Activated gamma-delta T cell treated with Interleukin-2 at 50 U/mL for 16 hours (primary cell): ENCODE data around the gene CHRNB2.
A peak's percentile ranks its signal among the peaks of the same experiment; 100 is the strongest.

Experiments
- DNase-seq: peaks from one replicate; pipeline ENCODE4 v3.0.0-alpha.2; 2020

CHRNB2 gene

GRCh38 chr1:154553056-154554030 is 14.2 kb upstream of the CHRNB2 start:
- DNase-seq = no peak

GRCh38 chr1:154556422-154556821 is 11.2 kb upstream of the CHRNB2 start:
- DNase-seq = no peak

GRCh38 chr1:154557248-154557938 is 10.2 kb upstream of the CHRNB2 start:
- no peak for DNase-seq

DNA sequence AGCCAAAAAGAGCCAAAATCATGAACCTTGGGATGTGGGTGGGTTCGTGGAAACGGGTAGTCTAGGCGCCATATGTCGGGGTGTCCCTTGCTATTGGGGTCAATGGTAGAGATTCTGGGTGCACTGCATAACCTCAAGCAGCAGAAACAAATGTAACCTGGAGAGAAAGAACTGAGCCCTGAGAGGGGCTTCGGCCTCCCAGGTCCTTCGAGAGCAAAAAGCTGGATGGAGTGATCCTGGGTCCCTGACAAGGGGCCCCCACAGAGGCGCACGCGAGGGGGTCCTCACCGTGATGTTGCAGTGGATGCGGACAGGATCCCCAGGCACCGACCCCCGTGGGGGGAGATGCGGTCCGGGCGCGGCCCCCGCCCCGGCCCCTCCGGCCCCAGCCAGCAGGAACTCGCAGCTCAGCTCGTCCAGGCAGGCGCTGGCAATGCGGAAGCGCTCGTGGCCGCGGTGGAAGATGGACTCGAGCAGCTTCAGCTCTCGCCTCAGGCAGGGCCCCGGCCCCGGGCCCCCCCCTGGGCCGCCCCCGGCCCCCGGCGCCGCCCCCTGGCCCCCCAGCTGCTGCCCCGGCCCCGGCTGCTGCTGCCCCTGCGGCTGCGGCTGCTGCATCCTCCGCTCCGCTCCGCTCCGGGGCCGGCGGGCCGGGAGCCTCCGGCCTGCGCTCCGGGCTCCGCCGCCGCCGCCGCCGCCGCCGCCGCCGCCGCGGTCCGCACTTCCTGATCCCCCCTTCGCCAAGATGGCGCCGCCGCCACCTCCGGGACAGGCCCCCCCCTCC is 9.4 kb upstream of the CHRNB2 start, which contains the start of gene UBE2Q1:
Gene UBE2Q1, minus strand, starts transcription at position 724 of the 781 bp plus-strand sequence. Its CDS starts 109 bp downstream, at position 615.
- peak; percentile 30 for DNase-seq

DNA sequence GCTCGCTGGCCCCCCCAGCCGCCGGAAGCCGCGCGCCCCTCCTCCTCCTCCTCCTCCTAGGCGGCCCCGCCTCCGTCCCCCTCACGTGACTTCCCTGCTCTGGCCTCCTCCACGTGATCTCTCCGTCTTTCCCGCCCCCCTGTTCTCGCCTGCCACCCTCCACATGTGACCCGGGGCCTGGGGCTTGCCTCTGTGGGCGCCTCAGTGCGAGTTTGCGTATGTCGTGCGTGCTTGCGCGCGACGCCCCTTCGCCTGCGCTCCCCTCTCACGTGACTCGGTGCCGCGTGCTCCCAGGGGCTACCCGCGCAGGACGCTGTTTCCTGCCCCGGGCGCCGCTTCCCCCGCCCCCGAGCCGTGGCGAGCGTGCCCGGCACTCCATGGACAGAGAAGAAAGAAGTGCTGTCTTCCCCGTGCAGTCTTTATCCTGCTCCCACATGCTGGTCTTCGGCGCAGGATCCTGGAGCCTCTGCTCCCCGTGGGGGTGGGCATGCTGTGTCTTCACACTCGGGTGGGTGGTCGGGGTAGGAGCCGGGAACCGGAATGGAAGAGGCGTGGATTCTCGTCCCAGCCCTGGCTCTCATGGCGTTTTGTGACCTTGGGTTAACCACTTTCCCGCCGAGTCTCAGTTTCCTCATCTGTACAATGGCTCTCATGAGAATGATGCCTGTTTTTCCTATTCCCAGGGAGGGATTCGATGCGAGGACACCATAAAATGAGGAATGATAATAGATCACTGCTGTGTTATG is 8.7 kb upstream of the CHRNB2 start:
- peak; percentile 99 for DNase-seq

DNA sequence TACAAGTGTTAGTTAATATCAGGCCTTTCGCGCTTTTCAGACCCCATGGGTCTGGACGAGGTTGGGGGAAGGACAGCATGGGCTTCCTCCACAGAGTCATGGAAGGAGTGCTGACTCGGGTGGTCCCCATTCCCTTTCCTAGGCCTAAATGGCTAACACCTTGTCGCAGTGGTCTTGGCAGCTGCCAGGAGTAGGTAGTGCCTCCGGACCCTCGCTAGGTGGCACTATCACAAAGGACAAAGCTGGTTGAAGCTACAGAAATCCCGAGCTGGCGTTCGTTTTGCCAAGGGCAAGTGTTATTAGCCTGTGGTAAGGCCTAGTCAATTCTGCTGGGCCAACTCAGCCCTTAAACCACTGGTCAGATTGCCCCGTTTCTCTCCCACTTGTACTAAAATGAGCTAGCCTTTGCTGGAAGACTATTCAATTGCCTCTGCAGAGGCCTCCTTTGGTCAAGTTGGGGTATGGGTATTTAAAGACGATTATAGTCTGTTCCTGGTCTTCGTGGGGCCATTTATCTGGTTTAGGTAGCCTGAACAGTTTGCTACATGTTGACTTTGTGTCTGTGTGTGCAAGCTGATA is 8.0 kb upstream of the CHRNB2 start:
- DNase-seq = peak; percentile 79

DNA sequence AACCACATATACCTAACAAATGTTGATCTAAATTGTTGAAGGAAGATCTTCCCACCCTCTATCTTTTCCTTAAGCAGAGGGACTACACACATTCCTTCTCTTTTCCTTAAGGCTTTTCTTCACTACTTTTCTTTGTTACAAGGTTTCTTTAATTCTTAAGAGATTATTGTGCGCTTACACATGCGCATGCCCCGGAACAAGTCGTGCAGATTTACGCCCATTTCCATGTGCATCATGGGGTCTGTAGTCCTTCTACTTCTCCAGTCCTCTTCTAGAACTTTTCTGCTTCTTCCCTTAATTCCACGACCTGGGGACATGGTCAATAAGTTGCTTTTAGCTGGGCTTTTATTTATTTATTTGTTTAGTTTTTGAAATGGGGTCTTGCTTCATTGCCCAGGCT is 1.7 kb upstream of the CHRNB2 start:
- no peak for DNase-seq

- no peak for DNase-seq
These were observed 708 bp downstream of the CHRNB2 start for GRCh38 chr1:154568157-154568815.

GRCh38 chr1:154571244-154571963 is 3.8 kb downstream of the CHRNB2 start:
- no peak for DNase-seq

- DNase-seq = no peak
These were observed 4.3 kb downstream of the CHRNB2 start for GRCh38 chr1:154571964-154572288.

GRCh38 chr1:154572468-154573167 is 5.0 kb downstream of the CHRNB2 start:
- DNase-seq = no peak

DNA sequence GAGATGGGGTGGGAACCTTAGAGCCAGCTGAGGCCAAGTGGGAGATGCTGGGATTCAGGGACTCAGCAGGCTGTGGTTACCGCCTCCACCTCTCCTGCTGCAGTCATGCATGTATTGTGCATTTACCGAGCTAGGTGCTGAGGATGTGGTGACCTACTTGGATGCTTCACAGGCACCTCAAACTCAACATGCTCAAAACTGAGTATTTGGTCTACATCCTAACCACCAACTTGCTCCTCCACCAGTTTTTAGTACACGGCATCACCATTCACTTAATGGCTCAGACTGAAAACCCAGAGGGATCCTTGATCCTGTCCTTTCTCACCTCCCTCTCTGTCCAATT is 5.6 kb downstream of the CHRNB2 start:
- DNase-seq = no peak

GRCh38 chr1:154574716-154575115 is 7.1 kb downstream of the CHRNB2 start:
- no peak for DNase-seq

DNA sequence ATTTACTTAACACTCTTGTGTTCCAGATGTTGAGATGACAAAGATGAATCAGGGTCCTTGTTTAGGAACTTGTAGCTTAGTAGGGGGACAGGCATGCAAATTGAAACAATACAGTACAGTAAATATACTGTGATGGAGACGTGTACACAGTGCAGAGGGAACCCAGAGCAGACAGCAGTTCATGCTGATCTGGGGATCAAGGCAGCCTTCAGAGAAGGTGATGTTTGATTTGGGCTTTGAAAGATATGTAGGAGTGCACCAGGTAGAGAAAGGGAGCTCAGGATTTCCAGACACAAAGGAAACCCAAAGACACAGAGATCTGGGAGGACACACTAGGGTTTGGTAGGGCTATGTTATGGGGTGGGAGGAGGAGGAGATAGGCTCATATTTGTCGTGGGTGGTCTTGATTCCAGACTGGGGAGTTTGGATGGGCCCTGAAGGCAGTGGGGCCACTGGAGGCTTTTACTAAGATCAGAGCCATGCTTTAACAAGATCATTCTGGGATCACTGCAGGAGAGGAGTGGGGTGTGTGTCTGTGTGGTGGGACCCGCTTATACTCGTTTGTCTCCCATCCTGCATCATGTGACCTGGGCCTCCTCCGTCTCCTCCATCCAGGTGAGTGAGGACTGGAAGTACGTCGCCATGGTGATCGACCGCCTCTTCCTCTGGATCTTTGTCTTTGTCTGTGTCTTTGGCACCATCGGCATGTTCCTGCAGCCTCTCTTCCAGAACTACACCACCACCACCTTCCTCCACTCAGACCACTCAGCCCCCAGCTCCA is 7.8 kb downstream of the CHRNB2 start:
- no peak for DNase-seq

GRCh38 chr1:154575951-154576566 is 8.5 kb downstream of the CHRNB2 start:
- no peak for DNase-seq

DNA sequence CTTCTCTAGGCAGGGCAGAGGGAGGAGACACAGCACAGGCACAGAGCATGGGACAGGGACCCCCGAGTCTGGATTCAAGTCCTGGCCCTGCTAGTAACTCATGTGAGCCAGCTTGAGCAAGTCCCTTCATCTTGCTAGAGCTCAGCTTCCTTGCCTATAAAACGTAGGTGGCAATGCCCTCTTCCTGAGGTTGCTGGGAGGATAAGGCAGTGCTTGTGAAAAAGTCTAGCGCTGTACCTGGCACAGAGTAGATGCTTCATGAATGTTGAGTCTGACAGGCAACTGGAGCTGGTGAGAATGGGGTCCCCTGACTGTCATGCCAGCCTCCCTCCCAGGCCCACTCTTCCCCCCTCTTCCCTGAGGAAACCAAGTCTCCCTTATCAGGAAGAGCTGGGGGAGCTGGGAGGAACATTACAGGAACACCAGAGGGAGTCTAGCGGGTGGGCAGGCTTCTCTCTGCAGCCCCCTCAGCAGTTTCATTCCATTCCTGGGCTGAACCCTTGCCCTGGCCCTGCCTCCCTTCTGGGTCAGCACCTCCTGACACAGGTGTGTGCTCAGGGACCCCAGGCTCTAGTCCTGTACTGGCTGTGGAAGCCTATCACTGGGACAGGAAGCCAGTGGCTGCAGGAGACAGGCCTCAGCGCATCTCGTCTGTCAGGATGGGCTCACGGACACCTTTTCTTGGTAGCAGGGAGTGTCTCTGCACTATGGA is 9.9 kb downstream of the CHRNB2 start:
- no peak for DNase-seq

- no peak for DNase-seq
These were observed 10.5 kb downstream of the CHRNB2 start for GRCh38 chr1:154578058-154578418.

GRCh38 chr1:154579374-154579773 is 11.8 kb downstream of the CHRNB2 start:
- no peak for DNase-seq
